K562 (cell line): ENCODE measurements around the gene SCMH1. TPM values are rescaled to one million over a fixed set of nuclear protein-coding genes. Genes with fewer than 3 reads are reported as not detected.
A peak's percentile ranks its signal among the peaks of the same experiment; 100 is the strongest.

Experiments used
- ATAC-seq: fragments of 200-7000 bp; cut with Tn5 transposase; 3 replicates; pipeline ENCODE4 v1.9.1; 2020; ENCODE audit warnings: moderate library complexity
- Bru-seq: library from RNA; stranded (reverse); fragments of 400-500 nt; gene quantifications from one replicate; lab custom pipeline; 2021; lab: Mats Ljungman, UMichigan
- BruChase-seq, 2 experiments: library from RNA; stranded (reverse); fragments of 400-500 nt; gene quantifications; one replicate each; lab custom pipeline; 2021; lab: Mats Ljungman, UMichigan
- BruUV-seq: library from RNA; stranded (reverse); fragments of 400-500 nt; replicated peaks from 2 replicates; lab custom pipeline; 2021; lab: Mats Ljungman, UMichigan
- CTCF ChIA-PET: fragments of 300-600 bp; formaldehyde crosslinking; extraction: SDS; loops from one replicate; lab custom pipeline; 2021; ENCODE audit warnings: low intra/inter-chr PET ratio; lab: Yijun Ruan, JAX
- POLR2A ChIA-PET: fragments of 300-600, 350-650 bp; sonication (Branson Sonifier 250); formaldehyde crosslinking; extraction: SDS; loops from one replicate; lab custom pipeline; 2021; ENCODE audit warnings: antibody characterized with exemption, inconsistent platforms; lab: Yijun Ruan, JAX
- DNase-seq, 4 experiments: peaks; one replicate each; pipeline versions ENCODE4 v3.0.0 to v3.0.0-alpha.2; 2011 to 2018; ENCODE audit warnings: low spot score in 3 of 4, mixed read lengths in 3 of 4; ENCODE audit errors: extremely low read depth in 1 of 4
- FAIRE-seq: peaks from 2 replicates; lab custom pipeline; 2011; peaks lifted over from hg19 to GRCh38; lab: Jason Lieb, UNC
- H2AFZ ChIP-seq: 2 replicates; pipeline ENCODE4 v1.6.0; 2011; ENCODE audit warnings: low read depth, low read length, control low read depth, inconsistent platforms
- H3K27ac ChIP-seq: fragments of 200-600 bp; 3 replicates; pipeline ENCODE4 v1.8.0; 2011; ENCODE audit warnings: low read depth, mild to moderate bottlenecking, control low read depth, inconsistent platforms, low read length, moderate library complexity, mixed read lengths; ENCODE audit errors: extremely low read depth
- H3K27me3 ChIP-seq, 2 experiments: fragments of 300-600 bp in 1 of 2; 2 replicates in 1 of 2; 3 replicates in 1 of 2; pipeline versions ENCODE4 v1.6.0 to v1.8.0; 2011; ENCODE audit warnings: inconsistent platforms in 2 of 2, low read length in 2 of 2, mild to moderate bottlenecking in 1 of 2, mixed read lengths in 1 of 2, moderate library complexity in 1 of 2; ENCODE audit not compliant: control insufficient read depth in 2 of 2, insufficient read depth in 2 of 2
- H3K36me3 ChIP-seq: fragments of 300-600 bp; 3 replicates; pipeline ENCODE4 v1.8.0; 2011; ENCODE audit warnings: mild to moderate bottlenecking, low read length, inconsistent platforms; ENCODE audit not compliant: control insufficient read depth, insufficient read depth
- H3K4me1 ChIP-seq, 2 experiments: fragments of 200-600 bp in 1 of 2; replicated peaks in 1 of 2; 2 replicates in 1 of 2; 3 replicates in 1 of 2; pipeline versions ENCODE4 v1.5.1 to v1.8.0; 2011; ENCODE audit warnings: inconsistent platforms in 2 of 2, low read length in 2 of 2, mild to moderate bottlenecking in 1 of 2, mixed read lengths in 1 of 2, moderate library complexity in 1 of 2; ENCODE audit not compliant: control insufficient read depth in 2 of 2, insufficient read depth in 2 of 2
- H3K4me2 ChIP-seq: 2 replicates; pipeline ENCODE4 v1.6.1; 2011; ENCODE audit warnings: low read length, control low read depth, inconsistent platforms, mixed read lengths; ENCODE audit not compliant: insufficient read depth
- H3K4me3 ChIP-seq: fragments of 200-600 bp; sonication (generic), shearing (Covaris generic); 2 replicates; pipeline ENCODE4 v1.5.1; 2016; ENCODE audit warnings: control low read depth, inconsistent platforms
- H3K79me2 ChIP-seq: fragments of 200-600 bp; 3 replicates; pipeline ENCODE4 v1.8.0; 2011; ENCODE audit warnings: low read length, inconsistent platforms; ENCODE audit not compliant: control insufficient read depth, insufficient read depth
- H3K9ac ChIP-seq, 2 experiments: 2 replicates each; pipeline versions ENCODE4 v1.6.0 to v1.6.1; 2011; ENCODE audit warnings: low read depth in 2 of 2, low read length in 2 of 2, control low read depth in 1 of 2, inconsistent platforms in 1 of 2, mild to moderate bottlenecking in 1 of 2, mixed read lengths in 1 of 2; ENCODE audit not compliant: insufficient read depth in 1 of 2
- H3K9me1 ChIP-seq: one replicate; pipeline ENCODE4 v1.6.0; 2011; ENCODE audit warnings: inconsistent platforms, mild to moderate bottlenecking, low read length, moderate library complexity; ENCODE audit not compliant: control insufficient read depth, insufficient read depth
- H3K9me3 ChIP-seq: replicated peaks from 2 replicates; pipeline ENCODE4 v1.5.1; 2011; ENCODE audit warnings: low read depth, low read length, inconsistent platforms; ENCODE audit not compliant: control insufficient read depth, insufficient read depth
- H4K20me1 ChIP-seq: replicated peaks from 2 replicates; pipeline ENCODE4 v1.6.1; 2011; ENCODE audit warnings: low read length, inconsistent platforms, mixed read lengths; ENCODE audit not compliant: control insufficient read depth, insufficient read depth
- CREM ChIP-seq: IDR thresholded peaks from 2 replicates; pipeline ENCODE4 v1.6.1; 2014; ENCODE audit warnings: antibody characterized with exemption, low read depth
- ID3 ChIP-seq, 2 experiments: fragments of 250-450 bp in 1 of 2; fragments of 450-650 bp in 1 of 2; sonication (Bioruptor Pico) in 1 of 2; IDR thresholded peaks; 2 replicates each; pipeline versions ENCODE4 v1.6.1 to v1.8.0; 2016 to 2021; ENCODE audit warnings: mild to moderate bottlenecking in 2 of 2, moderate library complexity in 2 of 2, missing compliant biosample characterization in 1 of 2, missing genetic modification characterization in 1 of 2
- RFX7 ChIP-seq: fragments of 250-450 bp; sonication (Bioruptor Pico); IDR thresholded peaks from 2 replicates; pipeline ENCODE4 v1.5.1; 2021; ENCODE audit warnings: mild to moderate bottlenecking
- SIRT6 ChIP-seq: IDR thresholded peaks from one replicate; pipeline ENCODE4 v1.6.1; 2012; ENCODE audit warnings: low read depth, mild to moderate bottlenecking, control low read depth, inconsistent platforms, low read length, moderate library complexity
- SRSF9 ChIP-seq: fragments of 200-400 bp; formaldehyde crosslinking; IDR thresholded peaks from 2 replicates; pipeline ENCODE4 v1.6.1; 2017; ENCODE audit warnings: low read depth, low read length, borderline replicate concordance
- TAF1 ChIP-seq: IDR thresholded peaks from 2 replicates; pipeline ENCODE4 v1.6.1; 2011; ENCODE audit warnings: mild to moderate bottlenecking, low read length, moderate library complexity; ENCODE audit not compliant: insufficient read depth, control insufficient read depth, severe bottlenecking; ENCODE audit errors: extremely low read depth
- TAF9B ChIP-seq: fragments of 450-650 bp; IDR thresholded peaks from 2 replicates; pipeline ENCODE4 v1.6.1; 2018; ENCODE audit warnings: mild to moderate bottlenecking; ENCODE audit not compliant: partially characterized antibody
- WHSC1 ChIP-seq: IDR thresholded peaks from one replicate; pipeline ENCODE4 v1.6.1; 2012; ENCODE audit warnings: low read length, control low read depth, inconsistent platforms
- ZBTB11 ChIP-seq, 3 experiments: fragments of 200-800 bp in 1 of 3; fragments of 250-450 bp in 1 of 3; fragments of 450-650 bp in 1 of 3; sonication (Bioruptor Pico) in 1 of 3; sonication (Bioruptor generic) in 1 of 3; formaldehyde crosslinking in 1 of 3; IDR thresholded peaks; 2 replicates each; pipeline versions ENCODE4 v1.6.1 to v1.8.0; 2016 to 2022; ENCODE audit warnings: mild to moderate bottlenecking in 2 of 3, missing genetic modification characterization in 2 of 3, missing compliant biosample characterization in 1 of 3, moderate library complexity in 1 of 3
- ZNF134 ChIP-seq: fragments of 250-450 bp; sonication (Bioruptor Pico); conservative IDR thresholded peaks from 2 replicates; pipeline ENCODE4 v1.4.0; 2020
- ZNF551 ChIP-seq: fragments of 250-450 bp; sonication (Bioruptor Pico); IDR thresholded peaks from 2 replicates; pipeline ENCODE4 v1.5.0; 2021; ENCODE audit warnings: mild to moderate bottlenecking, moderate library complexity
- WGBS: fragments of 100-300 bp; shearing (Covaris generic); methylation state at CpG from one replicate; pipeline ENCODE4 v1.1.6; 2016; ENCODE audit warnings: low coverage, mixed read lengths; ENCODE audit not compliant: insufficient coverage; ENCODE audit errors: missing lambda C conversion rate; 5-methylcytosine and 5-hydroxymethylcytosine counted together
- in situ Hi-C: fragments of 300-500 bp; cut with MboI; formaldehyde crosslinking; loops from 4 replicates; pipeline ENCODE4 v1.15.0; 2018; ENCODE audit warnings: inconsistent platforms, mixed read lengths
- intact Hi-C: fragments of 100-400 bp; cut with micrococcal nuclease; formaldehyde crosslinking; loops from 2 replicates; pipeline ENCODE4 v1.14.2; 2022
- long read RNA-seq, 3 experiments: library from polyadenylated mRNA in 2 of 3; library from RNA in 1 of 3; unstranded in 2 of 3; stranded (forward) in 1 of 3; transcript quantifications; one replicate each; pipeline ENCODE4 v2.0.0, GENCODE V29; 2019 to 2022
- polyA minus RNA-seq, 3 experiments: library from RNA; depleted of rRNA, polyadenylated mRNA; stranded (reverse); fragments of >200 nt; gene quantifications; 2 replicates each; pipeline ENCODE4 v1.2.3, GENCODE V29; 2011
- polyA plus RNA-seq, 8 experiments: library from polyadenylated mRNA; depleted of rRNA in 4 of 8; stranded (reverse) in 5 of 8; unstranded in 3 of 8; fragments of >200 nt; fragmentation: Nextera tagmentation in 2 of 8; fragmentation: Illumina TruSeq in 1 of 8; extraction: Ambion mirVana in 2 of 8; extraction: Trizol in 1 of 8; gene quantifications; 2 replicates each; pipeline versions ENCODE4 v1.2.1 to v1.2.3, GENCODE V29; 2011 to 2014; ENCODE audit warnings: inconsistent platforms in 1 of 8, missing spikeins in 1 of 8
- total RNA-seq, 7 experiments: library from RNA; depleted of rRNA in 6 of 7; stranded (reverse); fragments of >200 nt in 6 of 7; fragmentation: Illumina TruSeq in 2 of 7; extraction: Trizol in 2 of 7; gene quantifications; 2 replicates each; pipeline versions ENCODE4 v1.2.1 to v1.2.3, GENCODE V29; 2011 to 2021; ENCODE audit warnings: low replicate concordance in 1 of 7

Gene SCMH1
- total RNA-seq (2011; cell fraction: chromatin; rRNA removed; ENCODE audit: low replicate concordance): 86.3 and 90.3 TPM in 2 replicates
- 47.4 and 64.9 TPM in 2 replicates for total RNA-seq (2011; cell fraction: nucleolus; rRNA removed)
- 66.9 and 67.4 TPM in 2 replicates for total RNA-seq (2011; cell fraction: nucleoplasm; rRNA removed)
- total RNA-seq (2014; rRNA removed) (26.8 and 30.5 TPM in 2 replicates), total RNA-seq (2014; rRNA removed; fragmentation: Illumina TruSeq; extraction: Trizol) (19.2 and 19.8 TPM in 2 replicates), total RNA-seq (2015; rRNA removed; fragmentation: Illumina TruSeq; extraction: Trizol) (24.3 and 27.6 TPM in 2 replicates), total RNA-seq (2021) (32.0 and 33.0 TPM in 2 replicates), polyA plus RNA-seq (2011; rRNA removed) (32.3 and 37.6 TPM in 2 replicates), polyA plus RNA-seq (2014; fragmentation: Illumina TruSeq; extraction: Trizol) (35.3 and 37.0 TPM in 2 replicates), polyA plus RNA-seq (2014; fragmentation: Nextera tagmentation; extraction: Ambion mirVana) (10 to 100 TPM in 1 of 2 experiments, 1 to 10 TPM in 1; 8.5 to 14.0 TPM), polyA plus RNA-seq (2014; rRNA removed) (27.6 and 27.9 TPM in 2 replicates), polyA minus RNA-seq (2011; rRNA and poly(A)+ RNA removed) (33.1 and 40.4 TPM in 2 replicates), Bru-seq, nascent RNA (percentile 78 among the genes with signal in this experiment), BruChase-seq, experiment 1, labeled RNA remaining after a 2-hour chase (percentile 80 among the genes with signal in this experiment), BruChase-seq, experiment 2, labeled RNA remaining after a 6-hour chase (percentile 76 among the genes with signal in this experiment)
- polyA plus RNA-seq (2011; cell fraction: cytosol; rRNA removed): 35.5 and 35.8 TPM in 2 replicates
- polyA plus RNA-seq (2011; cell fraction: nucleus; rRNA removed): 78.5 and 122 TPM in 2 replicates
- 26.6 and 40.9 TPM in 2 replicates for polyA plus RNA-seq (2012)
- 16.2 and 17.2 TPM in 2 replicates for polyA minus RNA-seq (2011; cell fraction: cytosol; rRNA and poly(A)+ RNA removed)
- 36.2 and 36.3 TPM in 2 replicates for polyA minus RNA-seq (2011; cell fraction: nucleus; rRNA and poly(A)+ RNA removed)
- long read RNA-seq, experiment 1, partial matches to known transcripts: 78 of 132 reads
- long read RNA-seq, experiment 1, other reads (novel, unspliced or antisense): 52 of 132 reads
- long read RNA-seq, experiment 2, partial matches to known transcripts: 9 of 23 reads
- long read RNA-seq, experiment 2, other reads (novel, unspliced or antisense): 13 of 23 reads
- long read RNA-seq, experiment 3, partial matches to known transcripts: 1 of 7 reads
- long read RNA-seq, experiment 3, other reads (novel, unspliced or antisense): 6 of 7 reads

DNA sequence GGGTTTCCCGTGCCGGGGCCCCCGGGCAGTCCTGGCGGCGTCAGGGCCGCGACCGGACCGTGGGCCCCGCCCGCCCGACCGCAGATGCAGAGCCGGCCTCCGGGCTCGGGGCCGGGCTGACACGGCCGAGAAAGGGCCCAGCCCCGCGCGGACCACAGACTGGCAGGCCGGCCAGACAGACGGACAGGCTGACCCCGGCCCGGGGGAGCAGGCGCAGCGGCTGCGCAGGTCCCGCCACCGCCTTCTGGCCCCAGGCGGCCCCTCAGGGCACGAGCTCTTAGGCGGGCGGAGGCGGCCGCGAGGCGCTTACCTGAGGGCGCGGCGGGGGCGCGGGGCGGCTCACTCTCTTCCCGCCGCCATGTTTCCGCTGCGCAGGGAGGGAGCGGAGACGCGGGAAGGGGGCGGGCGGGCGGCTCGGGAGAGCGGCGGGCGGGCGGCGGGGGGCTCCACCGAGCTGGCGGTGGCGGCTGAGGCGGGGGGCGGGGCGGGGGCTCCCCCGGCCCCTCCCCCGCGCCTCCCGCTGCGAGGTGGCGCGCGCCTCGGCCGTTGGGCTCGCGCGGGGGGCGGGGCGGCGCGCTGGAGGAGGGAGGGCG, at the start of gene SCMH1:
TSS of gene SCMH1 (minus strand) at position 558 of the 593 bp plus-strand sequence. CDS start 56,173 bp downstream, outside the sequence.
- POLR2A ChIA-PET: interaction anchor here (0.7 to 1.2 kb wide), 4 partner anchors 41 to 238 kb away, joined by 3 to 5 read pairs (median 3); no protein-coding TSS in a partner anchor
- TF ChIP-seq WHSC1 (no peak), SIRT6 (no peak), CREM (0 out of 2 replicates have a peak, but pooled peaks have one; percentile 1), RFX7 (no peak), TAF1 (peak; percentile 82), TAF9B (no peak), SRSF9 (no peak), ZNF134 (CRISPR knock-in tag) (no peak), ZNF551 (no peak), ZBTB11 (CRISPR knock-in tag; IDR thresholded peaks at IDR 0.05) (no peak; a peak in 1 of 6 replicates), ID3 (CRISPR knock-in tag; IDR thresholded peaks at IDR 0.05) (no peak), ID3 (tag; IDR thresholded peaks at IDR 0.05) (no peak)

More for the DNA sequence above, at the start of gene SCMH1:
- H3K4me3 ChIP-seq: peak within 1 kb of the TSS; percentile 66
- no peaks in the 10 kb centered on the region for H3K36me3 ChIP-seq
- H2AFZ ChIP-seq: peak within 1 kb of the TSS; percentile 96
- peaks cover 55% of the 10 kb centered on the region for H3K79me2 ChIP-seq
- H3K9me1 ChIP-seq: no peaks in the 10 kb centered on the region
- H3K4me1 ChIP-seq: peaks cover 35 to 57% of the 10 kb centered on the region in 2 experiments
- DNase-seq (peak; percentile 78 to 96 (median 92)), ATAC-seq (peak; percentile 79), FAIRE-seq (no peak)
- in situ Hi-C loops (no loop called here), intact Hi-C loops (loop anchor here (2.0 to 10.0 kb wide), 2 partner anchors 81 to 197 kb away; no protein-coding TSS in a partner anchor)
- under 1% methylated on average over 37 of the region's 85 CpGs for WGBS
- H3K9me3 ChIP-seq: no peaks in the 10 kb centered on the region
- H3K4me2 ChIP-seq: peak within 1 kb of the TSS; percentile 94
- peak within 1 kb of the TSS; percentile 91 to 95 for H3K9ac ChIP-seq
- H3K27ac ChIP-seq: peak within 1 kb of the TSS; percentile 92
- H3K27me3 ChIP-seq: no peaks in the 10 kb centered on the region
- CTCF ChIA-PET: no interaction called here
- no TSS peak for BruUV-seq
- H4K20me1 ChIP-seq: peaks cover 13% of the 10 kb centered on the region
